GM12873 (cell line): ENCODE measurements around the gene FAM234B.

Experiments used
- TF ChIP-seq, protein P1 (sequence below): IDR thresholded peaks from 2 replicates; pipeline ENCODE4 v1.5.1; 2012; ENCODE audit warnings: low read depth, mild to moderate bottlenecking, moderate library complexity, low read length, control low read depth; ENCODE audit not compliant: insufficient read depth; ENCODE audit errors: missing control alignments

The FAM234B gene

DNA sequence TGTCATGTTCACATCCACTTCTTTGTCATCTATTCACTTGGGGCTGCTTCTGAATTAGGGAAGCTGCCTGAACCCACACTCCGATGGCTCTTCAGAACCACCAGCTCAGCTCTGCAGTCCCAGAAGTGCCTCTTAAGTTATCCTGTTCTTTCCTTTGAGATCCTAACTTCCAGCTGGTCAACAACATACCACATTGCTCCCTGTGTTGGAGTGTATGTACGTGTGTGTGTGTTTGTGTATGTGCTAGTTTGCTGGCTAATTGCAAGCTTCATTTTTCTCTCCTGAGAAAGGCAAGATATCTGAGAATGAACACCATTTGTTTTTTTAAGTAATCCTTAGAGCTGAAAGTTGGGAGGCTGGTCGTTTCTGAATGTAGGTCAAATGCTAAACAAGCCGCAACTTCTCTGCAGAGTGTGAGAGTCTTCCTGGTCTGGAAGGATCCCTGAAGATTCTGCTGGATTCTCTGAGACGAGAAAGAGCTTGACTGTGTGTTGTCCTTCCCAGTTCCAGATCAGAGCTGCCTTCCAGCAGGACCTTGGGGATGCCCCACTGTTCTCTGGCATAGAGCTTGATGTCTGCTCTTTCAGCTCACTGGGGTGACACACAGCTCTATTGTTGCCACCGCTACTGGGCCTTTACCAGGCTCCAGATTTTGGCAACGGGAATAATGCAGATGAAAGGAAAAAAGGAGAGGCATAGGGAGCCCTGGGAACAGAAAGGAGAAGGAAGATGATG is 58.4 kb downstream of the FAM234B start:
- TF ChIP-seq, protein P1, sequence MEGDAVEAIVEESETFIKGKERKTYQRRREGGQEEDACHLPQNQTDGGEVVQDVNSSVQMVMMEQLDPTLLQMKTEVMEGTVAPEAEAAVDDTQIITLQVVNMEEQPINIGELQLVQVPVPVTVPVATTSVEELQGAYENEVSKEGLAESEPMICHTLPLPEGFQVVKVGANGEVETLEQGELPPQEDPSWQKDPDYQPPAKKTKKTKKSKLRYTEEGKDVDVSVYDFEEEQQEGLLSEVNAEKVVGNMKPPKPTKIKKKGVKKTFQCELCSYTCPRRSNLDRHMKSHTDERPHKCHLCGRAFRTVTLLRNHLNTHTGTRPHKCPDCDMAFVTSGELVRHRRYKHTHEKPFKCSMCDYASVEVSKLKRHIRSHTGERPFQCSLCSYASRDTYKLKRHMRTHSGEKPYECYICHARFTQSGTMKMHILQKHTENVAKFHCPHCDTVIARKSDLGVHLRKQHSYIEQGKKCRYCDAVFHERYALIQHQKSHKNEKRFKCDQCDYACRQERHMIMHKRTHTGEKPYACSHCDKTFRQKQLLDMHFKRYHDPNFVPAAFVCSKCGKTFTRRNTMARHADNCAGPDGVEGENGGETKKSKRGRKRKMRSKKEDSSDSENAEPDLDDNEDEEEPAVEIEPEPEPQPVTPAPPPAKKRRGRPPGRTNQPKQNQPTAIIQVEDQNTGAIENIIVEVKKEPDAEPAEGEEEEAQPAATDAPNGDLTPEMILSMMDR = no peak

DNA sequence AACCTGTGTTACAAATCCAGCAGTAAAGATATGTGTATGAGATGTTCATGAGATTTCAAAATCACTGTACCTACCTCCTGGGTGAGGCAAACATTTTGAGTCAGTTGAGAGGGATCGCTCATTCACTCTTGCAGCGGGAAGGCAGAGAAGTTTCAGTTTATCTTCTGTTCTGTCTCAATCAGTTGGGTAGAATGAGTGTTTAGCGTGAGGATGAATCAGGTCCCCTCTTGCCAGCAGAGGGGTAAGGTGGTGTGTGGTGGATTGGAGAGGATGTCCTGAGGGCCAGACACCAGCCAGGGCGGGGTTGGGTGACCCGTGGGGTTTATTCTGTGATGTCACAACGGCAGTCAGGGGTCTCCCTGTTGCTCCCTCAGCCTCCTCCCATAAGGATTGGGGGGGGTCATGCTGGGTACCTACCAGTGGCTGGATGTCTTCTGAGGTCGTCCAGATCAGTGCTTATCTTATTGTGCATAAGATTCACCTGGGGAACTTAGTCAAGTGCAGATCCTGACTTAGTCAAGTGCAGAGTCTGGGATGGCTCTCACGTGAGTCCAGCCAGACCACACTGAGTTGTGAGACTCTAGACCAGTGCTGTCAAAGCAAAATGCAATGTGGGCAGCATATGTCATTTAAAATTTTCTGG is 59.3 kb downstream of the FAM234B start, which contains the start of gene GSG1:
Gene GSG1 (minus strand): TSS at position 277 of the 643 bp plus-strand sequence. CDS start 155 bp downstream, at position 122.
- TF ChIP-seq, protein P1 = no peak

DNA sequence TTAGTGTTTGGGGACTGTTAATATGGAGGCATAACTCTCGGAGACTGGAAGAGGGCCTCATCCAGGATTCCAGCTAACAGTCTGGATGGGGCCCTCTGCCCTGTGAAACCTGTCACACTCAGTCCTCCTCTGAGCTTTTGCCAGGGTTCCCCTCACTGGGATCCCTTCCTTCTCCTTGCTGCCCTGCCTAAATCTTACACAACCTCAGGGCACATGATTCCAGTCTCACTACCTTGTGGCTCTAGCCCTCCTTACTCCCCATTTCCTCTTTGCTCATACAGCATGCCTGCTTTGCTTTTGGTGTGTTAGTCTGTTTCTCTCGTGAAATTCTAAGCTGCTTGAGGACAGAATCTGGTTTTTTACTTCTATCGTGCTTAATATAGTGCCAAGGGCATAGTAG is 60.2 kb downstream of the FAM234B start:
- TF ChIP-seq, protein P1 = no peak

DNA sequence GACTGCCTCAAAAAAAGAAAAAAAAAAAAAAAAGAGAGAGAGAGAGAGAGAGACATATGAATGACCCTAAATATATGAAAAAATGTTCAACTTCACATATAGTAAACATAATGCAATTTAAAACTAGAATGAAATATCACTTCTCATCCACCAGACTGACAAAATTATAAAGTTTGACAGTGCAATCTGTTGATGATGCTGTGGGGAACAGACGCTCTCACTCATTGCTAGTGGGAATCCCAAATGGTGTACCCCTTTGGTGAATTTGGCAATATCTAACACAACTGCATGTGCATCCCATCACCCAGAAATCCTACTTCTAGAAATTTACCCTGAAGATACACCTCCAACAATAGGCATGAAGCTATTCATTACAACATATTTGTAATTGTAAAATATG is 61.6 kb downstream of the FAM234B start:
- TF ChIP-seq, protein P1 = no peak

DNA sequence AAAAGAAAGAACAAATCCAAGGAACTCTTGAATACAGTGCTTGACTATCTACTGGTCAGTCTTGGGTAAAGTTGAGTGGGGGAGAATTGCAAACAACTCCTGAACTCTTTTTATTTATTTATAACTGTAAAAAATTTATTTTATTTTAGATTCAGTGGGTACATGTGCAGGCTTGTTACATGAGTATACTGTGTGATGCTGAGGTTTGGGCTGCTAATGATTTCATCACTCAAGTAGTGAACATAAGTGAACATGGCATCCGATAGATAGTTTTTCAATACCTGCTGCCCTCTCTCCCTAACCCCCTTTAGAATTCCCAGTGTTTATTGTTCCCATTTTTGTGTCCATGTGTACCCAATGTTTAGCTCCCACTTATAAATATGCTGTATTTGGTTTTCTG is 62.5 kb downstream of the FAM234B start:
- TF ChIP-seq, protein P1 = no peak

DNA sequence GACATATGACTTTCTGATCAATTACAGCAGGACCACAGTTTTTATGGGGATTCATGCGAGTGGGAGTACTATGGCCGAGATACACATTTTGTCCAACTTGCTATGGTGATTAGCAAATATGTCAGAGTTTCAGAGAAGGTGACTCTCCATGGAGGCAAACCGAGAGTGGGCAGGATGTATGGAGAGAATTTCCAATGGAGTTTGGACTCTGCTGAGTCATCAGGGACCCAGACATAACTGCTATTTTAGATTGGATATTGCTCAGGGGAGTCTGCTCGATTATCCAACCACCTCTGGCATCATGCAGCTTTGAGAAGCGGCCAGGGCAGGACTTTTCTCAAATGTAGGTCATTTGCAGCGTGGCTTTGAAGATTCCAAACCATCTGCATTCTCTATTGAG is 68.8 kb downstream of the FAM234B start:
- TF ChIP-seq, protein P1 = no peak

DNA sequence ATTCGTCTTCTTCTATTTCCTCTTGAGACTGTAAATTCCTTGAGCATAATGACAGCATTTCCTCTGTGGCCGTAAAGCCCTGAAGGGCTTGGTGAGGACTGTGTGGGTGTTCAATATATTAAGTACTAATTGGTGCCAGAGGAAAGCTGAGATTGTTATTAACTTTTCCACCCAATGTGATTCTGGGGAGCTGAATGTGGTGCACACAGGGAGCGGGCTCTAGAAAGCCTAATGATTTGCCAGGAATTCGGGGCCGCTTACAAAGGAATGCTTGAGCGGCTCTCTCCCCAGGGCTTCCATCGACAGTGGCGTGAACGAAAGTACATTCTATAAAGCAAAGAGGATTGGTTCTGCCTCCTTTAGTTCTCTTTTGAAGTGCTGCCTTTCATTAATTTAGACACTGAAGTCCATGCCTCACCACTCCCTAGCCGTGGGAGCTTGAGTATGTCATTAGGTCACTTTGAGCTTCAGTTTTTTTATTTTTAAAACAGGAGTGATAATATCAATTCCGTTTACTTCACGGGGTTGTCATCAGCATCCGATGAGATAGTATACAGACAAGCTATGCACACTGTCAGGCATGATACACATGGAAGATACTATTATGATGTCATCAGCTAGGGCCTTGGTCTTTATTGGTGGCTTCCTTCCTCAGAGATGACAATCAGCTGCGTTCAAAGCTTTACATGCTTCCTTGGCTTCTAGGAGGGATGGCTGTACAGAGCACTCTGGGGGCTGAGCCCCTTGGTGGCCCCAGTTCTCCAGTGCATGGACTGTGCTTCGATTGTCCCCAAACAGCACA is 70.3 kb downstream of the FAM234B start:
- TF ChIP-seq, protein P1 = no peak
